K562 (cell line): Measurements from ENCODE around the gene SLC6A9. TPM values are rescaled to one million over a fixed set of nuclear protein-coding genes. Genes with fewer than 3 reads are reported as not detected.

Experiments
- EP400 ChIP-seq: fragments of 450-650 bp; IDR thresholded peaks from 2 replicates; pipeline ENCODE4 v1.6.1; 2017; ENCODE audit warnings: antibody characterized with exemption, mild to moderate bottlenecking, moderate library complexity
- KDM1A ChIP-seq, 2 experiments: fragments of 450-650 bp; IDR thresholded peaks; 2 replicates each; pipeline ENCODE4 v1.6.1; 2016; ENCODE audit warnings: mild to moderate bottlenecking in 2 of 2
- KDM4B ChIP-seq, 2 experiments: fragments of 450-650 bp in 1 of 2; sonication (generic) in 1 of 2; IDR thresholded peaks; 2 replicates each; pipeline ENCODE4 v1.6.1; 2016 to 2017; ENCODE audit warnings: borderline replicate concordance in 2 of 2, antibody characterized with exemption in 1 of 2, low read depth in 1 of 2, mild to moderate bottlenecking in 1 of 2
- NR2C2 ChIP-seq, 2 experiments: fragments of 200-800 bp in 1 of 2; sonication (Bioruptor generic) in 1 of 2; sonication (generic) in 1 of 2; formaldehyde crosslinking in 1 of 2; IDR thresholded peaks; 2 replicates each; pipeline versions ENCODE4 v1.6.1 to v1.8.0; 2016 to 2022; ENCODE audit warnings: mild to moderate bottlenecking in 1 of 2, missing compliant biosample characterization in 1 of 2, missing genetic modification characterization in 1 of 2, missing genetic modification reagents in 1 of 2
- POLR2H ChIP-seq: IDR thresholded peaks from 2 replicates; pipeline ENCODE4 v1.6.1; 2016; ENCODE audit warnings: missing genetic modification characterization, low read depth, mild to moderate bottlenecking, control low read depth, missing compliant biosample characterization, moderate library complexity
- TRIM28 ChIP-seq: fragments of 450-650 bp; IDR thresholded peaks from 2 replicates; pipeline ENCODE4 v1.6.1; 2017
- XRCC5 ChIP-seq: fragments of 200-400 bp; formaldehyde crosslinking; IDR thresholded peaks from 2 replicates; pipeline ENCODE4 v1.6.1; 2017; ENCODE audit warnings: low read depth, mild to moderate bottlenecking, low read length
- ZNF133 ChIP-seq: fragments of 250-450 bp; sonication (Bioruptor Pico); IDR thresholded peaks from 2 replicates; pipeline ENCODE4 v1.4.0; 2020; ENCODE audit warnings: mild to moderate bottlenecking
- ZSCAN32 ChIP-seq: fragments of 450-650 bp; formaldehyde crosslinking; IDR thresholded peaks from 2 replicates; pipeline ENCODE4 v1.4.0; 2020; ENCODE audit warnings: mild to moderate bottlenecking, moderate library complexity
- polyA plus RNA-seq, 8 experiments: library from polyadenylated mRNA; depleted of rRNA in 4 of 8; stranded (reverse) in 5 of 8; unstranded in 3 of 8; fragments of >200 nt; fragmentation: Nextera tagmentation in 2 of 8; fragmentation: Illumina TruSeq in 1 of 8; extraction: Ambion mirVana in 2 of 8; extraction: Trizol in 1 of 8; gene quantifications; 2 replicates each; pipeline versions ENCODE4 v1.2.1 to v1.2.3, GENCODE V29; 2011 to 2014; ENCODE audit warnings: inconsistent platforms in 1 of 8, missing spikeins in 1 of 8
- total RNA-seq, 7 experiments: library from RNA; depleted of rRNA in 6 of 7; stranded (reverse); fragments of >200 nt in 6 of 7; fragmentation: Illumina TruSeq in 2 of 7; extraction: Trizol in 2 of 7; gene quantifications; 2 replicates each; pipeline versions ENCODE4 v1.2.1 to v1.2.3, GENCODE V29; 2011 to 2021; ENCODE audit warnings: low replicate concordance in 1 of 7
- TF ChIP-seq, protein P1 (sequence below): sonication (generic); formaldehyde crosslinking; IDR thresholded peaks from 2 replicates; pipeline ENCODE4 v1.8.0; 2022; ENCODE audit warnings: missing genetic modification reagents, mild to moderate bottlenecking, moderate library complexity, borderline replicate concordance
- TF ChIP-seq, protein P2 (sequence below), 2 experiments: fragments of 450-650 bp in 1 of 2; sonication (generic) in 1 of 2; formaldehyde crosslinking in 1 of 2; IDR thresholded peaks; 2 replicates each; pipeline versions ENCODE4 v1.7.1 to v1.9.0; 2016 to 2022; ENCODE audit warnings: inconsistent platforms in 1 of 2, mild to moderate bottlenecking in 1 of 2, missing genetic modification reagents in 1 of 2
- TF ChIP-seq, protein P3 (sequence below): fragments of 450-650 bp; formaldehyde crosslinking; IDR thresholded peaks from 2 replicates; pipeline ENCODE4 v1.4.0; 2022; ENCODE audit warnings: mild to moderate bottlenecking, moderate library complexity

The SLC6A9 gene
- total and polyA plus RNA-seq, 9 of the 15 experiments (the other 6 are each of a cell fraction or from before 2014, with no cell fraction given) = 0.17 to 18.7 (median 2.9) TPM

DNA sequence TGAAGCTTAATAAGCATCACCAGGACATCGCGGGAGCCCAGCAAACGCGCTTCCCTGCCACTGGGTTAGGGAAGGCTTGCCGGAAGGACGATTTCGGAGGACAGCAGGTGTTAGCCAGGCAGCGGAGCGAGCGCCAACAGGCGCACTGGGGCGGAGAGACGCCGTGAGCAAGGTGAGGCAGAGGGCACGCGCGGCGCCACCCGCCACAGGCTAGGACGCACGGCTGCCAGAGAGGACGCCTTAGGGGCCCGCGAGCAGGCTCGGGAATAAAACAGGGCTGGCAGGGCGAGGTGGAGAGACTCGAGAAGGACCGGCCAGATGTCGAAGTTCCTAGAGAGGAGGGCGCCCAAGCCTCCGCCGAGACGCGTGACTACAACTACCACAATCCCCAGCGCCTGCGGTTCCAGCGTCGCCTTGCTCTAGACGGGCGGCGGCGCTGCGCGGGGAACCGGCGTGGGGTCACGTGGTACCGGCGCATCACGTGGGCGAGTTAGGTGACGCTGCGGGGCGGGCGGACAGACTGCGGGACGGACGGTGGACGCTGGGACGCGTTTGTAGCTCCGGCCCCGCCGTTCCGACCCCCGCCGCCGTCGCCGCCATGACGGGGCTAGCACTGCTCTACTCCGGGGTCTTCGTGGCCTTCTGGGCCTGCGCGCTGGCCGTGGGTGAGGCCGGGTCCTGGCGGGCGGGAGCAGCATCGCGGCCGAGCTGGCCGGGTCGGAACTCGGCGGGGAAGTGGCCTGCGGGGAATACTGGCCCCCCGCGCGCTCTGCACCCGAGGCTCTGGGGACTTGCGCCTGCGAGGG lies 56.6 kb downstream of the SLC6A9 start, which contains the start of gene ATP6V0B (continued):
- TF ChIP-seq NR2C2 (CRISPR knock-in tag; IDR thresholded peaks at IDR 0.05) (peak; percentile 90), NR2C2 (tag; IDR thresholded peaks at IDR 0.05) (peak; percentile 91), ZNF133 (no peak), TRIM28 (peak; percentile 16; the same call in 1 of the 2 replicates), ZSCAN32 (CRISPR knock-in tag) (no peak), XRCC5 (0 out of 2 replicates have a peak, but pooled peaks have one; percentile 36), KDM1A (IDR thresholded peaks at IDR 0.05) (no peak), EP400 (peak; percentile 88; the same call in 1 of the 2 replicates), POLR2H (tag) (no peak; the same call in 1 of the 2 replicates), KDM4B (IDR thresholded peaks at IDR 0.05; ENCODE audit: borderline replicate concordance in 2 of 2, low read depth in 1 of 2) (peak in 1 of 2 experiments; percentile 87; a peak in 1 of 4 replicates)
- TF ChIP-seq, protein P1, sequence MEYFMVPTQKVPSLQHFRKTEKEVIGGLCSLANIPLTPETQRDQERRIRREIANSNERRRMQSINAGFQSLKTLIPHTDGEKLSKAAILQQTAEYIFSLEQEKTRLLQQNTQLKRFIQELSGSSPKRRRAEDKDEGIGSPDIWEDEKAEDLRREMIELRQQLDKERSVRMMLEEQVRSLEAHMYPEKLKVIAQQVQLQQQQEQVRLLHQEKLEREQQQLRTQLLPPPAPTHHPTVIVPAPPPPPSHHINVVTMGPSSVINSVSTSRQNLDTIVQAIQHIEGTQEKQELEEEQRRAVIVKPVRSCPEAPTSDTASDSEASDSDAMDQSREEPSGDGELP (CRISPR knock-in tag) = peak; percentile 87
- TF ChIP-seq, protein P2, sequence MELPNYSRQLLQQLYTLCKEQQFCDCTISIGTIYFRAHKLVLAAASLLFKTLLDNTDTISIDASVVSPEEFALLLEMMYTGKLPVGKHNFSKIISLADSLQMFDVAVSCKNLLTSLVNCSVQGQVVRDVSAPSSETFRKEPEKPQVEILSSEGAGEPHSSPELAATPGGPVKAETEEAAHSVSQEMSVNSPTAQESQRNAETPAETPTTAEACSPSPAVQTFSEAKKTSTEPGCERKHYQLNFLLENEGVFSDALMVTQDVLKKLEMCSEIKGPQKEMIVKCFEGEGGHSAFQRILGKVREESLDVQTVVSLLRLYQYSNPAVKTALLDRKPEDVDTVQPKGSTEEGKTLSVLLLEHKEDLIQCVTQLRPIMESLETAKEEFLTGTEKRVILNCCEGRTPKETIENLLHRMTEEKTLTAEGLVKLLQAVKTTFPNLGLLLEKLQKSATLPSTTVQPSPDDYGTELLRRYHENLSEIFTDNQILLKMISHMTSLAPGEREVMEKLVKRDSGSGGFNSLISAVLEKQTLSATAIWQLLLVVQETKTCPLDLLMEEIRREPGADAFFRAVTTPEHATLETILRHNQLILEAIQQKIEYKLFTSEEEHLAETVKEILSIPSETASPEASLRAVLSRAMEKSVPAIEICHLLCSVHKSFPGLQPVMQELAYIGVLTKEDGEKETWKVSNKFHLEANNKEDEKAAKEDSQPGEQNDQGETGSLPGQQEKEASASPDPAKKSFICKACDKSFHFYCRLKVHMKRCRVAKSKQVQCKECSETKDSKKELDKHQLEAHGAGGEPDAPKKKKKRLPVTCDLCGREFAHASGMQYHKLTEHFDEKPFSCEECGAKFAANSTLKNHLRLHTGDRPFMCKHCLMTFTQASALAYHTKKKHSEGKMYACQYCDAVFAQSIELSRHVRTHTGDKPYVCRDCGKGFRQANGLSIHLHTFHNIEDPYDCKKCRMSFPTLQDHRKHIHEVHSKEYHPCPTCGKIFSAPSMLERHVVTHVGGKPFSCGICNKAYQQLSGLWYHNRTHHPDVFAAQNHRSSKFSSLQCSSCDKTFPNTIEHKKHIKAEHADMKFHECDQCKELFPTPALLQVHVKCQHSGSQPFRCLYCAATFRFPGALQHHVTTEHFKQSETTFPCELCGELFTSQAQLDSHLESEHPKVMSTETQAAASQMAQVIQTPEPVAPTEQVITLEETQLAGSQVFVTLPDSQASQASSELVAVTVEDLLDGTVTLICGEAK (IDR thresholded peaks at IDR 0.05) = peak; percentile 43
- TF ChIP-seq, protein P2 (CRISPR knock-in tag; IDR thresholded peaks at IDR 0.05) = no peak; the same call in 1 of the 2 replicates
- TF ChIP-seq, protein P3, sequence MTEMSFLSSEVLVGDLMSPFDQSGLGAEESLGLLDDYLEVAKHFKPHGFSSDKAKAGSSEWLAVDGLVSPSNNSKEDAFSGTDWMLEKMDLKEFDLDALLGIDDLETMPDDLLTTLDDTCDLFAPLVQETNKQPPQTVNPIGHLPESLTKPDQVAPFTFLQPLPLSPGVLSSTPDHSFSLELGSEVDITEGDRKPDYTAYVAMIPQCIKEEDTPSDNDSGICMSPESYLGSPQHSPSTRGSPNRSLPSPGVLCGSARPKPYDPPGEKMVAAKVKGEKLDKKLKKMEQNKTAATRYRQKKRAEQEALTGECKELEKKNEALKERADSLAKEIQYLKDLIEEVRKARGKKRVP (CRISPR knock-in tag) = no peak
